HS-27A (cell line): ENCODE measurements around the gene SLC37A1.
"Not testable (repeated sequence)": the region's sequence is repeated elsewhere in the genome, so short reads cannot be mapped to it uniquely, and the experiment has no call there.

Experiments
- DNase-seq: peaks from one replicate; pipeline ENCODE4 v3.0.0-alpha.2; 2012; ENCODE audit warnings: low read depth, missing footprints

SLC37A1 gene

DNA sequence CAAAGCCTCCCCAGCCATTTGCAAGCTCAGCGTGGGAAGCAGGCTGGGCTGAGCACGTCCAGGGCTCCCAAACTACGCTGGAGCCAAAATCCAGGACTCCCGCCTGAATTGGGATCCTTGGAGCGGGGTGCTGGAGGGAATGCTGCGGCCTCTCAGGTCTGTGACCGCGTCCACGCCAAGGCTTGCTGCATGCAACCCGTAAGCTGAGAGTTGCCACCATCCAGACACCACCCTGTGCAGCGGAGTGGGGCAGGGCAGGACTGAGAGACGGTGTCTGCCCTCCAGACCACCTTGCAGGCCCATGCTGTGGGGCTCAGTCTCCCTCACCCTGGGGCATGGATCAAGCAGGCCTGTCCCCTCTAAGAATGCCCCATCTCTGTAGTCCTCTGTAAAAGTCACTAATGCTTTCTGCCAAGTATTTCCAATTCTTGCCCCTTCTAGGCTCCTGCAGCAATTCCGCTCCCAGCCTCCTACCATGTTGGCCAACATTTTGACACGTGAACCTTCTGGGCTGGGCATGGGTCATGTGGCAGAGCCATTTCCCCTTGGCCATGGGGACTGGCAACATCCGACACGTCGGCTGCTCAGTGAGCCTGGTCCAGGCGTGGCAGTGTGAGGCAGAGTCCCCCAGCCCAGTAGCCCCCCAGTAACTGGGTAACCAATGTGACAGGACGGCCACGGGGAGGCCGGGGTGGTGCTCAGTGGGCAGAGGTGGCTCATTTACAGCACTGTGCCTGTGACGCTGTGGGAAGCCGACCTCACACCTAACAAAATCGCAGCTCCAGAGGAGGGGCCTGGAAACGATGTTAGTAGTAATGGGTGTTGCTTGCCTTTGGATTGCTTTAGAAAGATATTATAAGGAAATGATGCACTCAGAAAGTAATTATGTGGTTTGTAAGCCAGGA, 81.9 kb downstream of the SLC37A1 start:
- DNase-seq, result no peak

DNA sequence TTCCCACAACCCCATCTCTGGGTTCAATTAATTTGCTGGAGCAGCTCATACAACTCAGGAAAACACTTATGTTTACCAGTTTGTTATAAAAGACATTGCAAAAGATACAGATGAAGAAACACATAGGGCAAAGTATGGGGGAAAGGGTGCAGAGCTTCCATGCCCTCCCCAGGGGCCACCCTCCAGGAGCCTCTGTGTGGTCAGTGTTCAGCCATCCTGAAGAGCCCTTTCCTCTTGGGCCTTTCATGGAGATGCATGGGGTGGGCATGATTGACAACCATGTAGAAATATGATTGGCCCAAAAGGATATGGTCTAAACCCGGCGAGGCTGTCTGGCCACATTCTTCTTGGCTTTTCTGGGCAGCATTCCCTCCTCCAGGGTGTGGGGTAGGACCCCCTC, 83.0 kb downstream of the SLC37A1 start:
- DNase-seq, result no peak

DNA sequence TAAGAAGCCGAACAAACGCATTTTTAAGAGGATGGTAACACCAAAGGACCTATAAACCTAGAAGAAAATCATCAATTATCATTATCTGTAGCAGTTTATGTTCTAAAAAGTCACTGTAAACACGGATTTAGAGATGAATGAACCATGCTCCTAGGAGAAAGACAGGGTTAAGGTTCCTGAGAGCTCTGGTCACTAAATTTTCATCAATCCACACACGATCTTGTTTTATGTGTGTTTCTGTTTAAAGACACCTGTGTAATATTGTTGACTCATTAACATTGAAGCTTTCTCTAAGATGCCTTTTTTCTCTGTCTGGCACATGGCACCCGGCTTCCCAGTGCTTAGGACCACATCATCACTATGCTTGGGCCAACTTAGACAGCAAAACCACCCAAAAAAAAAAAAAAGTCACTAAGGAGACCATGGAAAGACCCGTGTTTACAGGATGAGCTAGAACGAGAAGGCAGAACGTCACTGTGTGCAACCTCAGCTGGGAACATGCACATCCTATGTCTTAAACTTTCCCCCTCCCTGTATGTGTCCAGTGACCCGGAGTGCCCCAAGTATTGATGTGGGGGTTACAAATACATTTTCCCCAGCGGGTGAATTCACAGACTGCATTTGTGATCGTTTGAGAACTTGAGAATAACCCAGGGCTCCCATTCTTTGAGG, 84.0 kb downstream of the SLC37A1 start:
- DNase-seq, result no peak

DNA sequence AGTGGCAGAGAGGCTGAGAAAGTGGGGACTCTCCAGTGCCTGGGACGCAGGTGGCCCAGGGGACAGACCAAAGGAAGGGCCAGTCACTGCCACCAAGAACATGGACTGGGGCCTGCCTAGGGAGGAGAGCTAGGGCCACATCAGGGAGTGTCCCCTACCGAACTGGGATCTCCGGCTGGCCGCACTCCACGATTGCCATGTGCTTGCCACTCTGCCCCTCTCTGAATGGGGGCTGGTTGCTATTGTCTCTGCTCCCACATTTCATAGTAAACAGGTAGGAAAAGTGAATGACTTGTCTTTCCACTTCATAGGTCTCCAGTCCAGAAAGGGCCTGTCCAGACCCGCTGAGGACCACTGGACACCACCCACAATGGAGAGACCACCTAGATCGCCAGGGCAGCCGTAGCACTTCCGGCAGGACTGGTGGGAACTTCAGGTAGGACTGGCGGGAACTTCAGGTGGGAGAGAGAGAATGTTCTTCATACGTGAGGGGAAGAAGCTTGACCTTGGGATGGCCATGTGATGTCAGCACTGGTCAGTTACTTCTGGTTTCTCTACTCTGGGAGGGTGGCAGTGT, 84.6 kb downstream of the SLC37A1 start:
- DNase-seq, result no peak

DNA sequence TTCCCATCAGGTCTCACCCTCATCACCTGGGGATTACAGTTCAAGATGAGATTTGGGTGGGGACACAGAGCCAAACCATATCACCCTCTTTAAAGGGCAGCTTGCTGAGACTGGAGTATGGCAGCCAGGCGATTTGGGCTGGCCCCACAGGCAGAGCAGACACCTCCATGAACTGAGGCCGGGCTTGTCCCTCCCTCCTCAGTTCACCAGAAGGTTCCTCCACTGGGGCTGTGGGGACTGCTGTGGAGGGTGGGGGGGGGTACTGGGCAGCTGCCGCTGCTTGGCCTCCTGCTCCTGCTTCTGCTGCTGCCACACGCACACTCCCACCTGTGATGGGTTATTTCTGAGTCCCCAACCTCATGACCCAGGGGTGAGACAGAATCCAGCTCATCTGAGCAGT, 85.8 kb downstream of the SLC37A1 start:
- no peak for DNase-seq

DNA sequence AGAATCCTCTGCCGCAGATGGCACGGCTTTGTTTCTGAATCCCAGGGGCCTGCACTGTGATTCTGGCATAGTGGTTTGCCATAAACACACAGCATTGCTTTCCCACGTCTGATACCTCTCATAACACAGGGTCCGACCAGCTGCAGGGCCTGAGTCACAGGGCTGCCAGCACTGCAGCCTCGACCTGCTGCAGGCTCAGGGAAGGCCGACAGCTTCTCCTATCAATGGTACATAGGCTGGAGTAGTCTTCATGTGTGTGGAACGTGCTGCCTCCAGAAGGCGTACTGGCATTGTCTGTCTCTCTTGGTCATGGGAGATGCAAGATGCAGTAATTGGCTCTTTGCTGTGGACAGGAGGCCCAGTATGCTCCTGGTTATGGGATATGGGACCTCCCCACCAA, 86.3 kb downstream of the SLC37A1 start:
- no peak for DNase-seq

DNA sequence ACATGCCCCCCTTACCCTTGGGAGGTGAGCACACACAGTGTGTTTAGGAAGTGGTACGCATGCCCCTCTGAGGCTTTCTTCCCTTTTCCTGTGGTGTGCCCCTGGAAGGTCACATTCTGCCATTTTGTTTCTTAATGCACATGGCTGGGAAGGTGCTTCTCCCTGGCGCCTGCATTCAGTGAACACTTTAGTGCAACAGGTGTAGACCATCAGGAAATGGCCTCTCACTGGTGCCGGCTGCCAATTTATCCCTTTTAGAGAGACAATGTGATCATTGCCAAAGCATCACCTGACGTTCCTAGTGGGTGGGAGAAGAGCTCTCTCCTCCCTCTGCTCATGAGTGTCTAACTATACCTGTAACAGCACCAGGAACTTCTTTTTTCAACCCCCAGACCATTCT, 88.0 kb downstream of the SLC37A1 start:
- no peak for DNase-seq

DNA sequence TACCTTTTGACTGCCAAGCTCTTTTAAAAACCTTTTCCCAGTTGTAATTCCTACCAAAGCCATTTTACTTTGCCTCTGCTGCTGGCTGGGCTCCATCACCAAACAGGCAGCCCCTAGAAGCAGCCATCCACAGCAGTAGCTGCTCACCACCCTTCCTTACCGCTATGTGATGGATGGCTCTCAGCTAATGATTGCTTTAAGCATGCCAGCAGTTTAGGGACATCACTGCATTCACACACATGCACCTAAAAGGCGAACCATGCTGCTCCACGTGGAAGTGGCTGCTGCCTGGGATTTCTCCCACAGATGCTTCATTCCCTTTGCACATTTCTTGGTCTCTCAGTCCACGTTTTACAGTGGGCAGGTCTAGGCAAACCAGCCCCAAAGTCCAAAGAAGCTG, 93.5 kb downstream of the SLC37A1 start:
- DNase-seq, result no peak

DNA sequence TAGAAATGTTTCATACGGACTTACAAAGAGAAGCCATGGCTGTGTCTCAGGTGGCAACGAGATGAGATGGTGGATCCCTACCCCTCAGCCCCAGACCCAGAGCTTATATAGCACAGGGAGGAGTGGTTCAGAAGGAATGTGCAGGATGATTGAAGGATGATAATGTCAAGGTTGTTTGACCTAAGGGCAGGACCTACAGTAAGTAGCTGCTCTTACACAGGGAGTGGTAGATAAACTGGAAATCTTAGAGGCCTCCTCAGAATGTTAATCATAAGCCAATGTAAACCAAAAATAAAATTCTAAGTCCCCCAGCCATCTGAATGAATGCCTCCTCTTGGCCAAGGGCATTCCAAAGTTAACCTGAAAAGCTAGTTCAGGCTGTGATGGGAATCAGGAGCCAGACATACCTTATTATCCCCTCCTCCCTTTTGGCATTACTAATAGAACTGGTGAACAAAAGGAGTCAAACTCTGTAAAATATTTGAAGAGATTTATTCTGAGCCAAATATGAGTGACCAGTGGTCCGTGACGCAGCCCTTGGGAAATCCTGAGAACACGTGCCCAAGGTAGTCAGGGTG, 94.0 kb downstream of the SLC37A1 start:
- no peak for DNase-seq

DNA sequence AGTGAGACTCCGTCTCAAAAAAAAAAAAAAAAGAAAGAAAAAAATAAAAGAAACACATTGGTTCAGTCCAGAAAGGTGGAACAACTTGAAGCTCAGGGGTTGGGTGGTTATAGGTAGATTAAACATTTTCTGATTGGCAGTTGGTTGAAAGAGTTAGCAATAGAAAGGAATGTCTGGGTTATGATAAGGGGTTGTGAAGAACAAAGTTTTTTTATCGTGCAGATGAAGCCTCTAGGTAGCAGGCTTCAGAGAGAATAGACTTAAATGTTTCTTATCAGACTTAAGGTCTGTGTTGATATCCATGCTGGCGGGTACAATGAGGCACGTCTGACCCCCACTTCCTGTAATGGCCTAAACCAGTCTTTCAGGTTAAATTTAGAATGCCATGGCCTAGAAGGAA, 94.8 kb downstream of the SLC37A1 start:
- no peak for DNase-seq

DNA sequence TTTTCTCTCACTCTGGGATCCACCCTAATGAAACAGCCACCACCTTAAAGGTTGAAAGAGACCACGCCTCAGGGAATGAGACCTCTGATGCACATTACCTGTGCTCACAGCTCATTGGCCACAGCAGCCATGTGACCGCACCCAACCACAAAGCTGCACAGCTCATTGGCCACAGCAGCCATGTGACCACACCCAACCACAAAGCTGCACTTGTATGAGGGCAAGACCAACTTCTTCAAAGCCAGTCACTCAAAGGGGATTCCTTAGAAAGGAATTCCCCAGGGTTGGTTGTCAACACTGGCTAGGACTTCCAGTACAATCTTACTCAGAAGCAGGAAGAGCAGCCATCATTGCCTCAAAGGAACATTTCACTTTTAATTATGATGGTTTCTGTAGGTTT, 96.2 kb downstream of the SLC37A1 start:
- no peak for DNase-seq

DNA sequence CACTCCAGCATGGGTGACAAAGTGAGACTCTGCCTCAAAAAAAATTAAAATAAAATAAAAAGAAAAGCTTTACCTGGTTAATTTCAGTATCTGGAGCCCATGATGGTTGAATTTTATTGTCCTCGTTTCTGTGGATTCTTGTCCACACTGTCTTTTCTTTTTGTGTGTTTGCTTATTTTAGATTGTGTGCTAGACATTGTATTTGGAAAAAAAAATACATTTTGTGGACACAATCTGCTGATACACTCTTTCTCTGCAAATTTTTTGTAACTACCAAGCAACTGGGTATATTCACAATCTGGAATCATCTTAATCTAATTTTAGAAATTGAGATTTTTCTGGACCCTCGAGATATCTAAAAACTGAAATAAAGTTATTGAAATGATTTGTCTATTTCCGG, 98.2 kb downstream of the SLC37A1 start:
- no peak for DNase-seq

DNA sequence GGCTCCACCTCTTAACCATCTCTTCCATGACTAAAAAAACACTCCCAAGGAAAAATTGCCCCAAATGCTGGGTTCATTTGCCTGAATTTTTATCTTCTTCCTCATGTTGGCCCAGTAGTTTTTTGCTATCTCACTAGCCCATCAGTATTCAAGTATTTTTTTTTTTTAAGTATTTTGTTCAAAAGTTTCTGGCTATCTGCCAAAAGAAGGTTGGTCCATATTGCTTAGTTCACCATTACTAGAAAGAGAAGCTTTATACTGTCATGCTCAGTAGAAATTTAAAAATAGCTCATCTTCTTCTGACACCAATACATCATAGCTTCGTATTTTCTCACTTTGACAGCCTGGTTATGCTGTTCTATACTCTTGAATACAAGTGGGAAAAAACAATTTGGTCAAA, 98.7 kb downstream of the SLC37A1 start:
- DNase-seq, result no peak

DNA sequence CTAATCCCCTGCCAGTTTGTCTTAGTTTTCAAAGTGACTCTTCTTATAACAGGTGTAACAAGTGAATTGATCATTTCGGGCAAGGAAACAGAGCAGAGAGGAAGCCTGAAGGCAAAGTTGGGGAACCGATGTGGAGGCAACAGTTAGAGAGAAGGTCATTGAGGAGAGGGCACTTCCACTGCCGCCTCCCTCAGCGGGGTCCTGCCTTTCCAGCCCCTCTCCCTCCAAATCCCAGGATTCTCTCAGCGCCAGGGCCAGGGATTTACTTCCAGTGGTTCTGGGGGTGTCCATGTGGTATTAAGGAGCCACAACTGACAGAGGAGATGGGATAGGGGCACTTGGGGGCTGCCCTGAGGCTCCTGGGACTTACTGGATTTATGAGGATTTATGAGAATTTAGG, 100.1 kb downstream of the SLC37A1 start:
- no peak for DNase-seq

DNA sequence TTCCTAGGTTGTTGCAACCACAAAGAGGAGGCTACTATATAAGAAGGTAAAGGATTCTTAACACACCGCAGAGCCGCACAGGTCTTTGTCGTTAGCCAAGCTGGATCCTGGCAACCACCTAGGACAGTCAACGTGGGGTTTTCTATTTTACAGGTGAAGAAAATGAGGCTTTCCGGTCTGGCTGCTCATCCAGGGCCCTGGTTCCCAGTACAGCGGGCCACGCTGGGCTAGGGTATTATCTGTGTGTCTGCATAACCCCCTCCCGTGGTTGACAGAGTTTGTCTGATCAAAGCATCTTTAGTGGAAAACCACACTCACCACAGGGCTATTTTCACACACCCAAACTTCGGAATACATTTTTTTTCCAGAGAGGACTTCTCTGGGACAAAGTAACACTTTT, 100.7 kb downstream of the SLC37A1 start:
- no peak for DNase-seq

DNA sequence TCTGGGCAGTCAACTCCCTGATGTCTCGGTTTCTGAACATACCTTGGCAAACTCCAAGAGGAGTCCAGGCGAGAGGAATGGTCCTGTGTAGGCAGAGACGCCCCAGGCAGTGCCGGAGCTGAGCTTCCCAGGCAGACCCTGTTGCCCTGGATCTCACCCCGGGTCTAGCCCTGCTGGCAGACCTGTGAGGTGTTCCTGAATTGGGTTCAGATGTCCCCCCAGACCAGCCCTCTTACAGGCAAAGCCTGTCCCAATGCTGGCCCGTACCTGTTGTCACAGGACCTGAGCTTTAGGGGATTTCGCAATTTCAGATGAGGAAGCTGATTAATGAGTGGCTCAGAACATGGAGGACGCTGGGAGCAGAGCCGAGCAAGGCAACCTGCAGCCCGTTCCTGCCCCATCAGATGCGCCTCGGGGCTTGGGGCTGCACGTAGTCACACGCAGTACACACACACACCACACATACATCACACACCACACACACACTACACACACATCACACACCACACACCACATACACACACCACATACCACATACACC, 101.2 kb downstream of the SLC37A1 start:
- DNase-seq, result no peak

DNA sequence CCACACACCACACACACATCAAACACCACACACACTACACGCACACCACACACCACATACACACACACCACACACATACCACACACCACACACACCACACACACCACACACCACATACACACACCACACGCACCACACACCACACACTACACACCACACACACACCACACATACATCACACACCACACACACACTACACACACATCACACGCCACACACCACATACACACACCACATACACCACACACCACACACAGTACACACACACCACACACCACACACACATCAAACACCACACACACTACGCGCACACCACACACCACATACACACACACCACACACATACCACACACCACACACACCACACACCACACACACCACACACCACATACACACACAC, 101.7 kb downstream of the SLC37A1 start:
- DNase-seq, result not testable (repeated sequence)

DNA sequence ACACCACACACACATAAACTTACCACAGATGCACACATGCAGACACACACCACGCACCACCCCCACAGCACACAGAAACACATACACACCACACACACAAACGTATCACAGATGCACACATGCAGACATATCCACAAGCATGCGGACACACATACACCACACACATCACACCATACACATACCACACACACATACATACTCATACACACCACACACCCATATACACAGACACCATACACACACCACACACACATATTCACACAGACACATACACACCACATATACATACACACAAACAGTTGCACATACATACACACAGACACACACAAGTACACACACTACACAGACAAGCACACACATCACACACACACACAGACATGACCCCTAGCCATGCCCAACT, 102.3 kb downstream of the SLC37A1 start:
- no peak for DNase-seq

DNA sequence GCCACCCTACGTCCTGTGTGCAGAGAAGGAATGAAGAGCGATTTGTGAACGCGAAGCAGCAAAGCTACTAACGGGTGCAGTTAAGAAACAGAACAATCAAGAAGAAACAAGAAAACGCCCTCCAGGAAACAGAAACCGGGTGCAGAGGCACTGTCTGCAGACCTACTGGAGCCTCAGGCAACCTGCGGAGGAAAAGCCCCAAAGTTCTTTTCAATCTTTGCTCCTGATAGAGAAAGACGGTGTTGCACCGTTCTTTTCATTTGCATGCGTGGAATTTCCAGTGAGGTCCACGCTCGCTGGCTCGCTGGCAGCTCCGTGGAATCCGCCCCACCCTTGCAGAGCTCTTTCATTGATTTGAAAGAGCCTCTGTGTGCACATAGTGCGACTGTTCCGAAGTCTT, 102.8 kb downstream of the SLC37A1 start:
- DNase-seq, result no peak

DNA sequence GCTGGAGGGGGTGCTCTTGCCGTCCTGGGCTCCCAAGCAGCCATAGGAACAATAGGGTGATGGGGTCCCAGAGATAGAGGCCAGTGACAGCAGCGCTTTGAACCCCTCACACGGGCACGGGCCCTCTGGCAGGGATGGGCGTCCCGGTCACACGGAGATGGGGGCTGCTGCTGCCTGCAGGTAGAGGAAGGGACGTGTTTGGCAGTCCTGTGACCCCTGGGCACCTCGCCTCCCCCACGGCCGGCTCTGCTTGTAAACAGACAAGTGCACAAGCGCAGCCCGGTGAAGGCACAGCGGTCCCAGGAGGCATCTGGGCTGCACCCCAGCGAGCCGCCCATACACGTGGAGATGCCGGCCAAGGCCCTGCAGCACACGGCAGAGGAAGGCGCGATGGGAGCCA, 103.3 kb downstream of the SLC37A1 start:
- DNase-seq, result no peak

DNA sequence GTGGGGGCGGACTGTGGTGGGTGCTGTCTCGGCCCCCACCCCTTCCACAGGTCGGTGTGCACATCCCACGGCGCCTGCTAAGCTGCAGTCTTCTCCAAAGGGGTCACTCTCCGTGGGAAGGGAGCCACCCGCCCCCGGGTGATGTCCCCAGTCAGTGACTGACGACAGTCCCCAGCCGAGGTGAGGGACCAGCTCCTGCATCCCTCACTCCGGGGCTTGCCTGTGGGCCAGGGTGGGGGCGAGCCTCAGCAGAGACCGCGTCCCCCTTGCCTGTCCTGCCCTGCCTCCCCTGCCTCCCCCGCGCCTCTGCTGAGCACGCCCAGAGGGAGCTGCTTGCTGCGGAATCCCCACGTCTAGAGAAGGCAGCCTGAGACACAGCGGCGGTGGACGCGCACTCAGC, 103.8 kb downstream of the SLC37A1 start:
- DNase-seq, result no peak

DNA sequence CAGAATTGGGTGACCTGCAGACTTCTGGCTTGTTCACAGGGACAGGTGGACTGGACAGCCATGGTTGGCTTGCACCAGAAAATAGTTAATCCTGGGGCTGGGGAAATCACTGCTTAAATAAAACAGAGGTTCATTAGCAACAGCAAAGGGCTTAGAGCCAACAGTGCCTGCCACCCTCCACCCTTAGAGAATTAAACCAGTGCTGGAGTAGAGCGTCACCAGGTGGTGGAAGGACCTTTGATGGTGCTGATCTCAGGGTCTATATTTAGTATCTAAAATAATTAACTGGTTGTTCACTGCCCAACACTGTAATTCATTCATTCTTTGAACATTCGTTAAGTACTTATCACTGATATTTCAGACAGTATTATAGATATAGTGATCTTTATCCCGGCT, 105.1 kb downstream of the SLC37A1 start:
- DNase-seq, result no peak

DNA sequence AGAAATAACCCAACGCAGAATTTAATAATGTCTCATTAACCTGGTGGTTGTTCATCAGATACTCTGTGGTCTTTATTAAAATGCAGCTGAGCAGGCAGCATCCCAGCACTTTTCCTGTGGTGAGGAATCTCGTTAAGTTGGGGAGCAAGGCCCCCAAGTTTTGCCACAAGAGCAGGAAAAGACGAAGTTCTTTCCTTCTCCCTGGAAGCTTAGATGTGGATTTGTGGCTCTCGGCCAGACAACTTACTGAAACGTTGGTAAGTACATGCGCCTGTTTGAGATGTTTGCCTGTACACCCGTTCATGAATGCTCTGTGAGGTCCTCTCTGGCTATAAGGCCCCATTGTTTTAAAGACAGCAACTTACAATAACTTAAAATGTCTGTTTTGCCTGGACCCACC, 105.5 kb downstream of the SLC37A1 start:
- DNase-seq, result no peak
